ENCODE measurements around the gene GULP1.
"Not testable (repeated sequence)": the region's sequence is repeated elsewhere in the genome, so short reads cannot be mapped to it uniquely, and the experiment has no call there.

Gene GULP1

GRCh38 chr2:188600536-188601210 is 309.0 kb downstream of the GULP1 start:
- no peak for DNase-seq
- in situ Hi-C loops (cut with HindIII; ENCODE audit: low pct_ligation_motif_present, low pct_unique_long_range_greater_than_20kb, low sequenced_read_pairs) = no loop called here

GRCh38 chr2:188601391-188601790 is 309.7 kb downstream of the GULP1 start:
- DNase-seq = no peak
- in situ Hi-C loops (cut with HindIII; ENCODE audit: low pct_ligation_motif_present, low pct_unique_long_range_greater_than_20kb, low sequenced_read_pairs) = no loop called here

GRCh38 chr2:188601927-188602326 is 310.3 kb downstream of the GULP1 start:
- DNase-seq = no peak
- in situ Hi-C loops (cut with HindIII; ENCODE audit: low pct_ligation_motif_present, low pct_unique_long_range_greater_than_20kb, low sequenced_read_pairs) = no loop called here

- in situ Hi-C loops (cut with HindIII; ENCODE audit: low pct_ligation_motif_present, low pct_unique_long_range_greater_than_20kb, low sequenced_read_pairs) = no loop called here
- DNase-seq = no peak
Observed at GRCh38 chr2:188604579-188604978, 312.9 kb downstream of the GULP1 start.

GRCh38 chr2:188605609-188606584 is 314.2 kb downstream of the GULP1 start:
- in situ Hi-C loops (cut with HindIII; ENCODE audit: low pct_ligation_motif_present, low pct_unique_long_range_greater_than_20kb, low sequenced_read_pairs); DNase-seq: not testable (repeated sequence)

- DNase-seq; in situ Hi-C loops (cut with HindIII; ENCODE audit: low pct_ligation_motif_present, low pct_unique_long_range_greater_than_20kb, low sequenced_read_pairs): not testable (repeated sequence)
Observed at GRCh38 chr2:188606596-188606995, 314.9 kb downstream of the GULP1 start.

GRCh38 chr2:188607501-188607900 is 315.8 kb downstream of the GULP1 start:
- DNase-seq = peak; percentile 8
- in situ Hi-C loops (cut with HindIII; ENCODE audit: low pct_ligation_motif_present, low pct_unique_long_range_greater_than_20kb, low sequenced_read_pairs) = no loop called here

GRCh38 chr2:188609321-188610049 is 317.8 kb downstream of the GULP1 start:
- peak; percentile 57 for DNase-seq
- in situ Hi-C loops (cut with HindIII; ENCODE audit: low pct_ligation_motif_present, low pct_unique_long_range_greater_than_20kb, low sequenced_read_pairs) = no loop called here

GRCh38 chr2:188610050-188610444 is 318.4 kb downstream of the GULP1 start:
- in situ Hi-C loops (cut with HindIII; ENCODE audit: low pct_ligation_motif_present, low pct_unique_long_range_greater_than_20kb, low sequenced_read_pairs) = no loop called here
- DNase-seq = no peak

GRCh38 chr2:188610827-188611226 is 319.2 kb downstream of the GULP1 start:
- in situ Hi-C loops (cut with HindIII; ENCODE audit: low pct_ligation_motif_present, low pct_unique_long_range_greater_than_20kb, low sequenced_read_pairs) = no loop called here
- no peak for DNase-seq

GRCh38 chr2:188619146-188619545 is 327.5 kb downstream of the GULP1 start:
- DNase-seq = no peak
- in situ Hi-C loops (cut with HindIII; ENCODE audit: low pct_ligation_motif_present, low pct_unique_long_range_greater_than_20kb, low sequenced_read_pairs) = no loop called here

GRCh38 chr2:188620916-188621315 is 329.2 kb downstream of the GULP1 start:
- DNase-seq = no peak
- in situ Hi-C loops (cut with HindIII; ENCODE audit: low pct_ligation_motif_present, low pct_unique_long_range_greater_than_20kb, low sequenced_read_pairs) = no loop called here

- no peak for DNase-seq
- in situ Hi-C loops (cut with HindIII; ENCODE audit: low pct_ligation_motif_present, low pct_unique_long_range_greater_than_20kb, low sequenced_read_pairs) = no loop called here
Observed at GRCh38 chr2:188622601-188623260, 331.1 kb downstream of the GULP1 start.

GRCh38 chr2:188623995-188624643 is 332.4 kb downstream of the GULP1 start:
- in situ Hi-C loops (cut with HindIII; ENCODE audit: low pct_ligation_motif_present, low pct_unique_long_range_greater_than_20kb, low sequenced_read_pairs) = no loop called here
- DNase-seq = no peak

GRCh38 chr2:188627471-188627870 is 335.8 kb downstream of the GULP1 start:
- no peak for DNase-seq
- in situ Hi-C loops (cut with HindIII; ENCODE audit: low pct_ligation_motif_present, low pct_unique_long_range_greater_than_20kb, low sequenced_read_pairs) = no loop called here

- in situ Hi-C loops (cut with HindIII; ENCODE audit: low pct_ligation_motif_present, low pct_unique_long_range_greater_than_20kb, low sequenced_read_pairs) = no loop called here
- no peak for DNase-seq
Observed at GRCh38 chr2:188628989-188629752, 337.5 kb downstream of the GULP1 start.

- in situ Hi-C loops (cut with HindIII; ENCODE audit: low pct_ligation_motif_present, low pct_unique_long_range_greater_than_20kb, low sequenced_read_pairs) = no loop called here
- DNase-seq = no peak
Observed at GRCh38 chr2:188629753-188630527, 338.3 kb downstream of the GULP1 start.
